ENCODE measurements around the gene FES.

- TF ChIP-seq CTCF (IDR thresholded peaks at IDR 0.05; ENCODE audit: low read depth, low read length) (no peak), POLR2A (IDR thresholded peaks at IDR 0.05; ENCODE audit: extremely low read depth, insufficient read length) (no peak), MYC (IDR thresholded peaks at IDR 0.05; ENCODE audit: low read depth, low read length) (no peak)
- TF ChIP-seq, protein P1, sequence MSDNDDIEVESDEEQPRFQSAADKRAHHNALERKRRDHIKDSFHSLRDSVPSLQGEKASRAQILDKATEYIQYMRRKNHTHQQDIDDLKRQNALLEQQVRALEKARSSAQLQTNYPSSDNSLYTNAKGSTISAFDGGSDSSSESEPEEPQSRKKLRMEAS (IDR thresholded peaks at IDR 0.05; ENCODE audit: low read depth, low read length) = no peak
These were observed 34.5 kb downstream of the FES start for GRCh38 chr15:90918835-90919234.

All from NB4 (cell line).